GM13976 (cell line): ENCODE data around the gene HNRNPR.
A peak's percentile ranks its signal among the peaks of the same experiment; 100 is the strongest.

Source experiments
- DNase-seq: peaks from one replicate; pipeline ENCODE4 v3.0.0; 2012; ENCODE audit warnings: low spot score
- CTCF ChIP-seq: IDR thresholded peaks from 2 replicates; pipeline ENCODE4 v1.5.1; 2012; ENCODE audit warnings: borderline replicate concordance, mild to moderate bottlenecking; ENCODE audit not compliant: insufficient read depth; ENCODE audit errors: extremely low read depth, missing control alignments, control extremely low read depth
- in situ Hi-C: fragments of 300-500 bp; cut with MboI; formaldehyde crosslinking; loops from one replicate; pipeline ENCODE4 v1.12.0; 2022; ENCODE audit warnings: low sequenced_read_pairs, mixed read lengths, inconsistent platforms; ENCODE audit not compliant: unreplicated experiment

Gene HNRNPR

DNA sequence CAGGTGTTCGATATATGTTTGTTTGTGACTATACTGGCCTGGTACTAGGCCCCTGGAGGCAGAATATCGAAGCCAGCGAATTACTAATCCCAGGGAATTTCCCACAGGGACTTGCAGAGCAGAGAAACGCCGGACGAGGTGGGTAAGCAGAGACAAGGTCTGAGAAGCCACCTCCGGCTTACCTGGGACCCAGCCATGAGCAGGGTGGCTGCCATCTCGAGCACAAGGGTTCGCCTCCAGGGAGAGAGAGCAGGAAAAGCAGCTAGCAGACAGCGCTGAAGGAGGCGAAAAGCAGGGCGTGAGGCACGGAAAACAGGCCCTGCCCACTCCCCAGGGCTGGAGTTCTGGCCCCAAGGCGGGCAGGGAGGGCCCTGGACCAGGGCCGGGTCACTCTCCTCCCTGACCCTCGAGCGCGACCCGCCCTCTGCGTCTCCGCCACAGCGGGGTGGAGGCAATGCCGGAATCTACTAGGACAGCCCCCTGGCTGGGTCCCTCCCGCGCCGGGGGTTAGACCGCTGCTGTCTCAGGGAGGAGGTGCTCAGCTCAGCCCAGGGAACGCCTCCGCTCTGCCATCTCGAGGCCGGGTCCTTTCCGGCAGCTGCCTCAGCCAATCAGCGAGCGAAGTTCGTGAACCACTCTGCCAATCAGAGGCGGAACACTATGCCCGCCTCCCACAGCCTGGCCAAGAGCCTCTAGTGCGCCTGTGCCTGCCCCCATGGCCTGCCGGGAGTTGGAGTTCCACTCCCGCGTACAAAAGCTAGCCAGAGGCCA is 23.9 kb upstream of the HNRNPR start:
- in situ Hi-C loops, result no loop called here
- peak; percentile 99 for DNase-seq
- no peak for TF ChIP-seq CTCF

GRCh38 chr1:23367451-23367790 is 23.3 kb upstream of the HNRNPR start:
- no peak for TF ChIP-seq CTCF
- in situ Hi-C loops, result no loop called here

GRCh38 chr1:23366598-23366997 is 22.5 kb upstream of the HNRNPR start:
- no peak for TF ChIP-seq CTCF
- in situ Hi-C loops, result no loop called here
- no peak for DNase-seq

More at GRCh38 chr1:23367451-23367790, 23.3 kb upstream of the HNRNPR start:
- DNase-seq, result no peak

- in situ Hi-C loops, result no loop called here
- no peak for TF ChIP-seq CTCF
- no peak for DNase-seq
Observed at GRCh38 chr1:23366146-23366545, 22.1 kb upstream of the HNRNPR start.

GRCh38 chr1:23362218-23362713 is 18.2 kb upstream of the HNRNPR start:
- in situ Hi-C loops, result no loop called here
- no peak for TF ChIP-seq CTCF
- no peak for DNase-seq

DNA sequence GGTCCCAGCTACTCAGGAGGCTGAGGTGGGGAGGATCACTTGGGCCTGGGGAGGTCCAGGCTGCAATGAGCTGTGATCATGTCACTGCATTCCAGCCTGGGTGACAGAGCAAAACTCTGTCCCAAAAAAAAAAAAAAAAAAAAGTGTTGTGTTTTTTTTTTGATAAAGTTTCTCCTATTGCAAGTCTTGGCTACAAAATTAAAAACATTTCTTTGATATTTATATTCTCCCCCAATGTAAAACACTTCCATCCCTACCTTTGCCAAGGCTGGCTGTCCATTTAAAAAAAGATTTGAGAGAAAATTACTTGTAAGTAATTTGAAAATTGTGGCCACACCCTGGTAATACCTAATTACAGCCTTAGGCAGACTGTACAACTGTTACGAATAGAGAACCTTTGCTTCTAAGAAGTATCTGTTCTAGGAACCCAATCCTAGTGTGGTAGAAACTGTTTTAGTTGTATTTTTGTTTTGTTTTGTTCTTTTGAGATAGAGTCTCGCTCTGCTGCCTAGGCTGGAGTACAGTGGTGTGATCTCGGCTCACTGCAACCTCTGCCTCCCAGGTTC is 14.3 kb upstream of the HNRNPR start:
- TF ChIP-seq CTCF, result no peak
- in situ Hi-C loops, result no loop called here
- no peak for DNase-seq
